DMS53 (cell line): ENCODE measurements around the gene HLA-A.

Experiments
- DNase-seq: peaks from one replicate; lab custom pipeline; 2025; lab: John Stamatoyannopoulos, UW

HLA-A gene

DNA sequence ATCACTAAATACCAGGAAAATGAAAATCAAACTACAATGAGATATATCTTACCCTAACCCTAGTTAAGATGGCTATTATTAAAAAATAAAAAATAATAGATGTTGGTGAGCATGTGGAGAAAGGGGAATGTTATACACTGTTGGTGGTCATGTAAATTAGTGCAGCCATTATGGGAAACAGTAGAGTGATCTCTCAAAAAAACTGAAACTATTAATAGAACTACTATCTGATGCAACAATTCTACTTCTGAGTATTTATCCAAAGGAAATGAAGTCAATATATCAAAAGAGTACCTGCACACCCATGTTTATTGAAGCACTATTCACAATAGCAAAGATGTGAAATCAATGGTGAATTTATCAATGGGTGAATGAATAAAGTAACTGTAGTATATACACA lies 48.6 kb downstream of the HLA-A start:
- no peak for DNase-seq

DNA sequence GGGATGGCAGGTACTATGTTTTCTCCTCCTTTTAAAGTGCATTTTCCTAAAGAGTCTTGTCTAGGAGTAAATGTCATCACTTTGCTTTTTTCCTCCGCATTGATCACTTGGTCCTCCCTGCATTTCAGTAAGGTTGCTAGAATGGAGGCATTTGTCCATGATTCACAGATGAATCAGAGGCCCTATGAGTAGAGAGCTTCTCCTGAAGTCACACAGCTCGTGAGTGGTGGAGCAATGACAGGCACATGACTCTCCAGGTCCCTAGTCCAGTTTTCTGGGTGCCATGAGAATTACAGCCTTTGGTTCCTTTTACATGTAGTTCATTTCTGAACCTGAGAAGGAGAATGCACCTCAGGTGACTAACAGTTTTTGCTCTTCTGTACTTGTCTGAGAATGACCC lies 50.5 kb downstream of the HLA-A start:
- no peak for DNase-seq

DNA sequence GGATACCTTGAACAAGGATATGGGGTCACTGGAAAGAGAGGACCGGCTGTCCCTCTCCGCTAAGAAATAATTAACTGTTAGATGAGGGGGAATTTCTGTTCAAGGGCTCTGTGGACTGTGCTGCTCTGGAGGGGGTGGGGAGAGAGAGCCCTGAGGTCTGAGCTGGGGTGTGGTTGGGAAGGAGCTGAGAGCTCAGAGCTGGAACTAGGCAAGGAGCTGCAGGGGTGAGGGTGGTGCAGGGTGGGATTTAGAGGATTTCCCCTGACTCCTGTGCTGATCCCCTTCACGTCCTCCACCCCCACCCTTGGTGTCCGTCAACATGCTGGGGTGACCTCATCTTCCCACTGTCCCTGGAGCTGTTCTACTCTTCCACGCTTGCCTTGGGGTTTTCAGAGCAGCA lies 52.5 kb downstream of the HLA-A start:
- no peak for DNase-seq

DNA sequence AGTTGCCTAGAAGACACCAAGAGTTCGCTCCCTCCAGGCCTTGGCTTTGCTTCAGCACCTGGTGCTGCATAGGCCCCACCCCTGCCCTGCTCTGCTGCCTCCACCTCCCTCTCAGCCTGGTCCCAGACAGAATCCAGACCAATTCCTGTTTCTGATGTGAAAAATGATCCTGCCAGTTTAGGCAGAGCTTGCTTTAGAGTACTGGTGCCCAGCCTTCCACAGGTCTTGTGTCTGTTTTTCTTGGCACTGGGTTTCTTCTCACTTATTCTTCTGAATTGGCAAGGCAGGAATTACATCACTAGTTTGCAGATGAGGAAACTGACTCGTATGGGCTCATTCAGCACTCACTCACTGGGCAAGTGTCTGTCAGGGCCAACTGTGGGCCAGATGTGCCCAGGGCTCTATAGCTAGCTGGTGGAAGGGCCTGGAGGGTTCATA lies 53.0 kb downstream of the HLA-A start:
- DNase-seq = no peak
